ENCODE measurements around the gene MRGPRX4.
"Not testable (repeated sequence)": the region's sequence is repeated elsewhere in the genome, so short reads cannot be mapped to it uniquely, and the experiment has no call there.

MRGPRX4 gene

DNA sequence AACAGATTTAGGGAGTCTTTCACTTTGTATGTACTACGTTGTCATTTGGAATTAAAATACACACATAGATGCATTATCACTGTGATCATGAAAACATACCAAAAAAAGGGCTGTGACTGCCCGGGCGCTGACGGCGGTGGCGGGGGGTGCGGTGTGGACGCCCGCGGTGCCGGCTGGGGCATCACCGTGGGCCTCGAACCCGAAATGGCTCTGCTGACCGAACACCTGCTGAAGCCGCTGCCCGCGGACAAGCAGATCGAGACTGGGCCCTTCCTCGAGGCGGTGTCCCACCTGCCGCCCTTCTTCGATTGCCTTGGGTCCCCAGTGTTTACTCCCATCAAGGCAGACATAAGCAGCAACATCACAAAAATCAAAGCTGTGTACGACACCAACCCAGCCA, 16.2 kb downstream of the MRGPRX4 start:
- Histone ChIP-seq H3K9me3 (ENCODE audit: low read length) (no peaks in the 10 kb centered on the region), H2AFZ (ENCODE audit: low read depth, low read length) (no peak overlapping the region), H3K36me3 (ENCODE audit: insufficient read depth, low read length) (no peaks in the 10 kb centered on the region), H3K4me1 (ENCODE audit: insufficient read depth, low read length) (no peaks in the 10 kb centered on the region), H3K27me3 (ENCODE audit: insufficient read depth, low read length) (peaks cover 8% of the 10 kb centered on the region), H3K4me3 (ENCODE audit: low read length) (no peak overlapping the region)

DNA sequence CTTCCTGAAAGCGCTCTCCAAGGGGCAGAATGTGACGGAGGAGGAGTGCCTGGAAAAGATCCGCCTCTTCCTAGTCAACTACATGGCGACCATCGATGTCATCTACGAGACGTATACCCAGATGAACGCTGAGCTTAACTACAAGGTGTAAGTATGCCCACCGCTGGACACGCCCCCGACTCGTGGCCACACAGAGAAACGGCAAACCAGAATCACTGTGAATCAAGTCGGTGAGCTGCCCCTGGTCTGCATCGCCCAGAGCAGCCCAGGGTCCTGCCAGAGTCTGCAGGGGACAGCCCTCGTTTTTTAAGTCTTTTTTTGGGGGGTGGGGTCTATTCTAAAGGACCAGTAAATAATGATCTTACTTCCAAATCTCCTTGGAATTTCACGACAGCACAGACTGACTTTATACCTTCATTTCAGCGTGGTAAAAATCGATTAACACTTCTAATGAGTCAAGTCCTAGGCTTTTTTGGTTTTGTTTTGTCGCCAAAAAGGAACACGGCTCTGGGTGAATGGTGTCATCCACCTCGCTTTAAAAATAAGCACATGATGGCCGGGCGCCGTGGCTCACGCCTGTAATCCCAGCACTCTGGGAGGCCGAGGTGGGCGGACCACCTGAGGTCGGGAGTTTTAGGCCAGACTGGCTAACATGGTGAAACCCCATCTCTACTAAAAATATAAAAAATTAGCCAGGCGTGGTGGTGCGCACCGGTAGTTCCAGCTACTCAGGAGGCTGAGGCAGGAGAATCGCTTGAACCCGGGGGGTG, 17.0 kb downstream of the MRGPRX4 start:
- not testable (repeated sequence) for H3K36me3 ChIP-seq (ENCODE audit: insufficient read depth, low read length); H3K27me3 ChIP-seq (ENCODE audit: insufficient read depth, low read length); H3K4me3 ChIP-seq (ENCODE audit: low read length); H3K4me1 ChIP-seq (ENCODE audit: insufficient read depth, low read length); H2AFZ ChIP-seq (ENCODE audit: low read depth, low read length); H3K9me3 ChIP-seq (ENCODE audit: low read length)

DNA sequence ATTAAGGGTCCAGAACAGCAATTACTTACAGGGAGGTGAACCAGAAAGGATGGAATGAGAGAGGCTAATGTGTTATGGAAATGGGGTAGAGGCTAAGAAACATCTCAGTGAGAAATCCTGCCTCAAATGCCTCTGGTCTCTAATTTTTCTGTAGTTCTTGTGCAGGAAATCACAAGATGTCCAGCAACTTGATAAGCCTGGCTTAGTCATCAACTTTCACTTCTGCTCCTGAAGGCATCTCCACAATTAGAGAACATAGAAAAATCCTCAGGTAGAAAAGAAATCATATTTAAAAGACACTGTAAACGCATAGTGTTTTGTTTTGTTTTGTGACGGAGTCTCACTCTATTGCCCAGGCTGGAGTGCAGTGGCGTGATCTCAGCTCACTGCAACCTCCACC, 18.7 kb downstream of the MRGPRX4 start:
- no peaks in the 10 kb centered on the region for H3K36me3 ChIP-seq (ENCODE audit: insufficient read depth, low read length)
- H3K9me3 ChIP-seq (ENCODE audit: low read length), result no peaks in the 10 kb centered on the region
- H3K27me3 ChIP-seq (ENCODE audit: insufficient read depth, low read length), result peaks cover 8% of the 10 kb centered on the region
- H2AFZ ChIP-seq (ENCODE audit: low read depth, low read length), result no peak overlapping the region
- no peak overlapping the region for H3K4me3 ChIP-seq (ENCODE audit: low read length)
- H3K4me1 ChIP-seq (ENCODE audit: insufficient read depth, low read length), result no peaks in the 10 kb centered on the region

DNA sequence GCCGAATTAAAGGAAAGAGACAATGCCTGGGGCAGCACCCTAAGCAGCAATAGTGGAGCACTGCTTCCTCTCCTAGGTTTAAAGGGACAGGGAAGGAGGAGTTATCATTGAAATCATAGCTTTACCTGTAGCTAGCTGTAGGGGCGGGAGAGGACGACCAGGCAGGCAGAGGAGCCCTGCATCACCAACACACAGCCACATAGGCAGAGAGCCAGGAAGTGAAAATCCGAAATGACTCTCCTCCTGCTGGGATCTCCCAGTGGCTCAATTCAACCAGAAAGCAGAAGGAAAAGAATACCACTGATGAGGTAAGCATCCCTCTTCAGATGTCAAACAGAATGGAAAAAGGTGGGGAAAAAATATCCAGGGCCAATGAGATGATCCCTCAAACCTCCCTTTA, 20.4 kb downstream of the MRGPRX4 start:
- Histone ChIP-seq H3K4me1 (ENCODE audit: insufficient read depth, low read length) (no peaks in the 10 kb centered on the region), H2AFZ (ENCODE audit: low read depth, low read length) (no peak overlapping the region), H3K4me3 (ENCODE audit: low read length) (no peak overlapping the region), H3K27me3 (ENCODE audit: insufficient read depth, low read length) (peaks cover 8% of the 10 kb centered on the region), H3K36me3 (ENCODE audit: insufficient read depth, low read length) (no peaks in the 10 kb centered on the region), H3K9me3 (ENCODE audit: low read length) (no peaks in the 10 kb centered on the region)

DNA sequence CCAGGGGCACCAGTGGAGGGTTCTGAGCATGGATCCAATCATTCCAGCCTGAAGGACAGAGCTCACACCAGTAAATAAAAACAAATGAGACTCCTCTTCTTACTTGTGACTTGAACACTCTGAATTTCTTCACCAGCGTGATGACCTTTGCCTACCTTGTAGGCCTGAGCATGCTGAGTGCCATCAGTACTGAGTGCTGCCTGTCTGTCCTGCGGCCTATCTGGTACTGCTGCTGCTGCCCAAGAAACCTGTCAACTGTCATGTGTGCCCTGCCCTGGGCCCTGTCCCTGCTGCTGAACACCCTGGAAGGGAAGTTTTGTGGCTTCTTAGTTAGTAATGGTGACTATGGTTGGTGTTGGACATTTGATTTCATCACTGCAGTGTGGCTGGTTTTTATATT, 23.9 kb downstream of the MRGPRX4 start:
- no peaks in the 10 kb centered on the region for H3K4me1 ChIP-seq (ENCODE audit: insufficient read depth, low read length)
- no peak overlapping the region for H3K4me3 ChIP-seq (ENCODE audit: low read length)
- no peaks in the 10 kb centered on the region for H3K36me3 ChIP-seq (ENCODE audit: insufficient read depth, low read length)
- H3K9me3 ChIP-seq (ENCODE audit: low read length), result no peaks in the 10 kb centered on the region
- H2AFZ ChIP-seq (ENCODE audit: low read depth, low read length), result no peak overlapping the region
- H3K27me3 ChIP-seq (ENCODE audit: insufficient read depth, low read length), result peaks cover 8% of the 10 kb centered on the region

DNA sequence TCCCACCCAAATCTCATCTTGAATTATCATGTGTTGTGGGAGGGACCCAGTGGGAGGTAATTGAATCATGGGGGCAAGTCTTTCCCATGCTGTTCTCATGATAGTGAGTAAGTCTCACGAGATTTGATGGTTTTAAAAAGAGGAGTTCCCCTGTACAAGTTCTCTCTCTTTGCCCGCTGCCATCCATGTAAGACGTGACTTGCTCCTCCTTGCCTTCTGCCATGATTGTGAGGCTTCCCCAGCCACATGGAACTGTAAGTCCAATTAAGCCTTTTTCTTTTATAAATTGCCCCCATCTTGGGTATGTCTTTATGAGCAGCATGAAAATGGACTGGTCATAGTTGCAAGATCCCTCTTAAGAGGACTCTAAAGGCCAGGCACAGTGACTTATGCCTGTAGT, 25.1 kb downstream of the MRGPRX4 start:
- not testable (repeated sequence) for H3K27me3 ChIP-seq (ENCODE audit: insufficient read depth, low read length); H3K4me3 ChIP-seq (ENCODE audit: low read length); H2AFZ ChIP-seq (ENCODE audit: low read depth, low read length); H3K4me1 ChIP-seq (ENCODE audit: insufficient read depth, low read length); H3K36me3 ChIP-seq (ENCODE audit: insufficient read depth, low read length); H3K9me3 ChIP-seq (ENCODE audit: low read length)

DNA sequence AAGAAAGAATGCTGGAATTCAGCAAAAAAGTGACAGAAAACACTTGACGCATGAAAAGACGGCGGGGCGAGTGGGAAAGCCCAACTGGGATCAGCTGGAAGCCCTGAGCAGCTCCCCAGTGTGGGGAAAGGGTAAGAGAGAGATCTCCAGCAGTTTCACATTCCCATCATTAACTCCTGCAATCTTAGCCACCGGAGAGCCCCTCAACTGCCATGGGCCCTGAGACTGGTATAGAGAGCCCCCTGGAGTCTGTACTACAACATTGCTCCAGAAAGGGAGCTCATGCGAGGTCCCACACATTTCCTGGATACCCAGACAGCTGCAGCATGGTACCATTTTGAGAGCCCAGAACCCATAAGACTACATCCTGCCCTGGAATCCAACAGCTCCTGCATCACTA, 31.1 kb downstream of the MRGPRX4 start:
- H3K4me3 ChIP-seq (ENCODE audit: low read length), result no peak overlapping the region
- no peaks in the 10 kb centered on the region for H3K9me3 ChIP-seq (ENCODE audit: low read length)
- no peaks in the 10 kb centered on the region for H3K27me3 ChIP-seq (ENCODE audit: insufficient read depth, low read length)
- no peak overlapping the region for H2AFZ ChIP-seq (ENCODE audit: low read depth, low read length)
- no peaks in the 10 kb centered on the region for H3K36me3 ChIP-seq (ENCODE audit: insufficient read depth, low read length)
- H3K4me1 ChIP-seq (ENCODE audit: insufficient read depth, low read length), result no peaks in the 10 kb centered on the region

DNA sequence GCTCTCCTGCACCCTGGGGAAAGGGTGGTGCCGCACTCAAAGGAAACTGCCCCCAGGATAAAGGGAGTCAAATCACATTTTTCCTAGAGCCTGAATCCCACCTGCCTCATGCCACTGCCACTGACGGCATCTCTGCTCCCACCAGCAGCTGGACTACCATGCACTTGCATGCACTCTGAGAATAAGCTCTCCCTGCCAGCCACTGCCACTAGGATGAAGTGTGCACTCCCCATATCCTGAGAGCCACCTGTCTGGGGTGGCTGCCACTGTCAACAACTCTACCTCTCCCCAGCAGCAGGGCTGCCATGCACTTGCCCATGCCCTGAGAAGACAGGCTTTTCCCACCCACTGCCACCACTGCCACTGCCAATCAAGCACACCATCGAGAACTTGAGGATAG, 31.6 kb downstream of the MRGPRX4 start:
- H3K4me3 ChIP-seq (ENCODE audit: low read length), result no peak overlapping the region
- no peaks in the 10 kb centered on the region for H3K4me1 ChIP-seq (ENCODE audit: insufficient read depth, low read length)
- no peaks in the 10 kb centered on the region for H3K36me3 ChIP-seq (ENCODE audit: insufficient read depth, low read length)
- no peaks in the 10 kb centered on the region for H3K9me3 ChIP-seq (ENCODE audit: low read length)
- H3K27me3 ChIP-seq (ENCODE audit: insufficient read depth, low read length), result no peaks in the 10 kb centered on the region
- H2AFZ ChIP-seq (ENCODE audit: low read depth, low read length), result no peak overlapping the region

DNA sequence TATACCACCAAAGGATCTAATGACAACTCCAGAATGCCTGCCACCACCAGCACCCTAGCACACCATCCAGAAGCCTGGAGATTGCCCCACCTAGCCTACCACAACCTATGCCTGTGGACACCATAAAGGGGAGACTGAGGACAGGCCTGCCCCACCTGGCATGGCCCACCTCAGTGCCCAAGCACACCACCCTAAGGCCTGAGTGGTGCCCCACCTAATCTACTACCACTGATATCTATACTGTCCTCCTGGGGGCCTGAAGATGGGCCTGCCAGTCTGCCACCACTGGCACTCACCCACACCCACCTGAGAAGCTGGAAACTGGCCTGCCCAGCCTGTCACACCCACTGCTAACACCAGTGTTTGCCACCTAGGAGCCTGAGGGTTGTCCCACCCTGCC, 32.1 kb downstream of the MRGPRX4 start:
- no peaks in the 10 kb centered on the region for H3K36me3 ChIP-seq (ENCODE audit: insufficient read depth, low read length)
- H3K4me1 ChIP-seq (ENCODE audit: insufficient read depth, low read length), result no peaks in the 10 kb centered on the region
- H3K4me3 ChIP-seq (ENCODE audit: low read length), result no peak overlapping the region
- no peaks in the 10 kb centered on the region for H3K27me3 ChIP-seq (ENCODE audit: insufficient read depth, low read length)
- H2AFZ ChIP-seq (ENCODE audit: low read depth, low read length), result no peak overlapping the region
- H3K9me3 ChIP-seq (ENCODE audit: low read length), result no peaks in the 10 kb centered on the region

DNA sequence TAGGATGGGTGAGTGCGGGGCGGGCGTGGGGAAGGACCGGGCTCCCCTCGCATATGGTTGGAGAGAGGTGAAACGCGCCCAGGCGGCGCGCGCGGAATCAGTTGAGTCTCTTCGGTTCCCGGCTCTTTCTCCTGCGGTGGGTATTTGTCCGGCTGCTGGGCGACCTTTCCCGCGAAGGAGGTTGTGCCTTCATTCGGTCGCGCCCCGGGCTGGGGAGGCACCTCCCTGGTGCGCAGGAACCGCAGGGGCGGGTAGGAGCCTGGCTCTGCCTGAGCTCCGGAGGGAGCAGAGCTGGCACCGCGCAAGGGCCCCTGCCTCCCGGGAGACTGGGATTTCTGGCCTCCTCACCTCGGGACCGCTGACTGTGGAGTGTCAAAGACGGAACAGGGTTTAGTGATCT, 36.4 kb downstream of the MRGPRX4 start:
- Histone ChIP-seq H3K4me3 (ENCODE audit: low read length) (no peak overlapping the region), H3K27me3 (ENCODE audit: insufficient read depth, low read length) (no peaks in the 10 kb centered on the region)

DNA sequence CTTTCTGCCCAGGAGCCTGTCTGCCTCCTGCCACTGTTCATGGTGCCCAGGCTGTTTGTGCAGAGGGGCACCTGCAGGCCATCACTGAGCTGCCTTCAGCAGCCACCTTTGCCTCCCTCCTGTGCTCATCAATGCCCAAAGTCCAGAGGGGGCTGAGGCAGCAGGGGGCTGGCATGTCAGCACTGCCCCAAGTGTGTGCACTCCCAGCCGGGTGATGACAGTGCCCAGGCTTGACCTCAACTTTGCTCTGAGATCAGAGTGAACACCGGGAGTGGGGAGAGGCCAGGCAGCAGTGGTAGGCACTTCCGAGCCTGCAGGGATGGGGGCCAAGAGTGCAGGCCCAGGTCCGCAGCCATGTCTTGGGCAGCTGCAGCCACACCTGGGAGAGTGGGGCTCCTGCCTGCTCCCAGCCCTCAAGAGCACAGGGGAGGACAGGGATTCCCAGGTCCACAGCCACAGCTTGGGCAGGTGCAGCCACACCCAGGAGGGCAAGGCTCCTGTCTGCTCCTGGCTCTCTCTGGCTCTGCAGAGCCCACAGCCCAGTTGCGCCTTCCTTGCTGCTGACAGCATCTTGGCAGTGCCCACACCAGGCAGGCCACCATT, 48.7 kb downstream of the MRGPRX4 start:
- no peak overlapping the region for H2AFZ ChIP-seq (ENCODE audit: low read depth, low read length)
- no peaks in the 10 kb centered on the region for H3K36me3 ChIP-seq (ENCODE audit: insufficient read depth, low read length)
- H3K4me1 ChIP-seq (ENCODE audit: insufficient read depth, low read length), result no peaks in the 10 kb centered on the region
- no peaks in the 10 kb centered on the region for H3K27me3 ChIP-seq (ENCODE audit: insufficient read depth, low read length)
- H3K4me3 ChIP-seq (ENCODE audit: low read length), result no peak overlapping the region
- no peaks in the 10 kb centered on the region for H3K9me3 ChIP-seq (ENCODE audit: low read length)

More for the DNA sequence above, 36.4 kb downstream of the MRGPRX4 start:
- Histone ChIP-seq H3K36me3 (ENCODE audit: insufficient read depth, low read length) (no peaks in the 10 kb centered on the region), H3K9me3 (ENCODE audit: low read length) (no peaks in the 10 kb centered on the region), H3K4me1 (ENCODE audit: insufficient read depth, low read length) (no peaks in the 10 kb centered on the region), H2AFZ (ENCODE audit: low read depth, low read length) (no peak overlapping the region)

DNA sequence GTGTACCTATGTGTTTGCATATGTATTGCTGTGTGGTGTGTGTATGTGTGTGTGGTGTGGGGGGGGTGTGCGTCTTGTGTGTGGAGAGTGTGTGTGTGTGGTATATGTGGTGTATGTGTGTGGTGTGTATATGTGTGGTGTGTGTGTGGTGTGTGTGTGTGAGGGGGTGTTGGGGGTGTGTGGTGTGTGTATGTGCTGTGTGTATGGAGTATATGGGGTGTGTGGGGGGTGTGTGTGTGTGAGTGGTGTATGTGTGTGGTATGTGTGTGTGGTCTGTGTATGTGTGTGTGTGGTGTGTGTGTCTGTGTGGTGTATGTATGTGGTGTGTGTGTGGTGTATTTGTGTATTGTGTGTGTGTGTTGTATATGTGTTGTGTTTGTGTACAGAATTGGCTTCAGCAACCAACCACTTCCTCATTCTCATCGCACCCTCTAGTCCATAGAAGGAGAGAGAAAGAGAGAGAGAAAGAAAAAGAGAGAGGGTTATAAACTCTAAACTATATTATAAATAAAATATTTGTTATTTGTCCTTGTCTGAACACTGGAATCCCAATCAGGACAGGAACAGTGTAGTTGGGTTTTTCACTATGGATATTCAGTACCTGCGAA, 50.3 kb downstream of the MRGPRX4 start:
- Histone ChIP-seq H2AFZ (ENCODE audit: low read depth, low read length) (no peak overlapping the region), H3K4me1 (ENCODE audit: insufficient read depth, low read length) (no peaks in the 10 kb centered on the region), H3K36me3 (ENCODE audit: insufficient read depth, low read length) (no peaks in the 10 kb centered on the region), H3K4me3 (ENCODE audit: low read length) (no peak overlapping the region), H3K27me3 (ENCODE audit: insufficient read depth, low read length) (peaks cover 2% of the 10 kb centered on the region), H3K9me3 (ENCODE audit: low read length) (no peaks in the 10 kb centered on the region)

Measured in neuron (in vitro differentiated cells).